Testis (tissue), 2 donors: Measurements from ENCODE around the gene IPO11.

Source experiments
- CTCF ChIP-seq, 3 experiments: fragments of 450-650 bp in 2 of 3; fragments of 200-600 bp in 1 of 3; sonication (generic) in 1 of 3; IDR thresholded peaks; one replicate each; pipeline ENCODE4 v1.5.1; 2016 to 2019; ENCODE audit warnings: antibody characterized with exemption in 3 of 3, mild to moderate bottlenecking in 2 of 3, moderate library complexity in 1 of 3
- POLR2A ChIP-seq: fragments of 450-650 bp; IDR thresholded peaks from one replicate; pipeline ENCODE4 v1.6.1; 2017; ENCODE audit warnings: antibody characterized with exemption, mild to moderate bottlenecking, moderate library complexity

- TF ChIP-seq CTCF (IDR thresholded peaks at IDR 0.05) (no peak), POLR2A (no peak)
Observed at GRCh38 chr5:62450259-62450658, 37.7 kb downstream of the IPO11 start.
